GM19238 (cell line): ENCODE data around the gene PPP2R2D.

ENCODE experiments used
- DNase-seq: peaks from one replicate; pipeline ENCODE4 v3.0.0; 2011; ENCODE audit warnings: low spot score; ENCODE audit not compliant: insufficient read length

The PPP2R2D gene

GRCh38 chr10:131900350-131901152 is at the start of gene PPP2R2D:
Gene PPP2R2D, plus strand, starts transcription at chr10:131901008. Its CDS starts 141 bp downstream, at chr10:131901149.
- peak; percentile 97 for DNase-seq

- no peak for DNase-seq
Measured at GRCh38 chr10:131851346-131851745, 49.5 kb upstream of the PPP2R2D start.

- no peak for DNase-seq
Measured at GRCh38 chr10:131852176-131852822, 48.5 kb upstream of the PPP2R2D start.

GRCh38 chr10:131852823-131853609 is 47.8 kb upstream of the PPP2R2D start:
- DNase-seq = no peak

GRCh38 chr10:131853610-131853964 is 47.2 kb upstream of the PPP2R2D start:
- DNase-seq = no peak

GRCh38 chr10:131854579-131855335 is 46.1 kb upstream of the PPP2R2D start:
- no peak for DNase-seq

GRCh38 chr10:131855461-131856401 is 45.1 kb upstream of the PPP2R2D start:
- DNase-seq = no peak

GRCh38 chr10:131856441-131857094 is 44.2 kb upstream of the PPP2R2D start:
- no peak for DNase-seq

- no peak for DNase-seq
Measured at GRCh38 chr10:131857156-131858117, 43.4 kb upstream of the PPP2R2D start.

- DNase-seq = no peak
Measured at GRCh38 chr10:131858118-131858515, 42.7 kb upstream of the PPP2R2D start.

- no peak for DNase-seq
Measured at GRCh38 chr10:131858583-131859340, 42.0 kb upstream of the PPP2R2D start.

GRCh38 chr10:131859341-131860020 is 41.3 kb upstream of the PPP2R2D start:
- DNase-seq = no peak

GRCh38 chr10:131860311-131860710 is 40.5 kb upstream of the PPP2R2D start:
- no peak for DNase-seq

GRCh38 chr10:131860806-131861440 is 39.9 kb upstream of the PPP2R2D start:
- DNase-seq = no peak

- DNase-seq = no peak
Measured at GRCh38 chr10:131862548-131862947, 38.3 kb upstream of the PPP2R2D start.

GRCh38 chr10:131865223-131865917 is 35.4 kb upstream of the PPP2R2D start:
- no peak for DNase-seq
